ENCODE data around the gene GYG2.

GRCh38 chrX:2823795-2824386 lies 4.8 kb upstream of the GYG2 start:
- no peak for TF ChIP-seq CTCF (IDR thresholded peaks at IDR 0.05)
- TF ChIP-seq POLR2AphosphoS5 (IDR thresholded peaks at IDR 0.05): peak; percentile 20

All from prostate gland (tissue), 2 donors.